K562 (cell line): ENCODE measurements around the gene NTRK2. TPM values are rescaled to one million over a fixed set of nuclear protein-coding genes. Genes with fewer than 3 reads are reported as not detected.

ENCODE experiments used
- CC2D1A ChIP-seq: fragments of 450-650 bp; IDR thresholded peaks from 2 replicates; pipeline ENCODE4 v1.6.1; 2017; ENCODE audit warnings: mild to moderate bottlenecking
- NCOA1 ChIP-seq: fragments of 450-650 bp; IDR thresholded peaks from 2 replicates; pipeline ENCODE4 v1.6.1; 2016; ENCODE audit warnings: low read depth
- RREB1 ChIP-seq: fragments of 250-450 bp; sonication (Bioruptor Pico); IDR thresholded peaks from 2 replicates; pipeline ENCODE4 v1.4.0; 2020
- SAP30 ChIP-seq: fragments of 200-600 bp; sonication (generic); IDR thresholded peaks from 2 replicates; pipeline ENCODE4 v1.6.1; 2012; ENCODE audit warnings: borderline replicate concordance, low read depth, mild to moderate bottlenecking, moderate library complexity, low read length, control low read depth, inconsistent platforms; ENCODE audit not compliant: insufficient read depth, poor library complexity, severe bottlenecking
- ZBTB9 ChIP-seq: fragments of 450-650 bp; formaldehyde crosslinking; IDR thresholded peaks from 2 replicates; pipeline ENCODE4 v1.4.0; 2020; ENCODE audit warnings: mild to moderate bottlenecking, moderate library complexity
- ZFPM2 ChIP-seq: fragments of 250-450 bp; sonication (Bioruptor Pico); IDR thresholded peaks from 2 replicates; pipeline ENCODE4 v1.5.1; 2022; ENCODE audit warnings: mild to moderate bottlenecking
- ZNF444 ChIP-seq: fragments of 250-450 bp; sonication (Bioruptor Pico); IDR thresholded peaks from 2 replicates; pipeline ENCODE4 v1.4.0; 2020; ENCODE audit warnings: mild to moderate bottlenecking, moderate library complexity
- ZNF699 ChIP-seq: fragments of 250-450 bp; sonication (Bioruptor Pico); IDR thresholded peaks from 2 replicates; pipeline ENCODE4 v1.8.0; 2021; ENCODE audit warnings: mild to moderate bottlenecking, moderate library complexity; ENCODE audit not compliant: insufficient replicate concordance
- ZNF75A ChIP-seq: fragments of 450-650 bp; formaldehyde crosslinking; IDR thresholded peaks from 2 replicates; pipeline ENCODE4 v1.4.0; 2020; ENCODE audit warnings: mild to moderate bottlenecking
- polyA plus RNA-seq, 8 experiments: library from polyadenylated mRNA; depleted of rRNA in 4 of 8; stranded (reverse) in 5 of 8; unstranded in 3 of 8; fragments of >200 nt; fragmentation: Nextera tagmentation in 2 of 8; fragmentation: Illumina TruSeq in 1 of 8; extraction: Ambion mirVana in 2 of 8; extraction: Trizol in 1 of 8; gene quantifications; 2 replicates each; pipeline versions ENCODE4 v1.2.1 to v1.2.3, GENCODE V29; 2011 to 2014; ENCODE audit warnings: inconsistent platforms in 1 of 8, missing spikeins in 1 of 8
- total RNA-seq, 7 experiments: library from RNA; depleted of rRNA in 6 of 7; stranded (reverse); fragments of >200 nt in 6 of 7; fragmentation: Illumina TruSeq in 2 of 7; extraction: Trizol in 2 of 7; gene quantifications; 2 replicates each; pipeline versions ENCODE4 v1.2.1 to v1.2.3, GENCODE V29; 2011 to 2021; ENCODE audit warnings: low replicate concordance in 1 of 7

NTRK2 gene
- total and polyA plus RNA-seq, 9 of the 15 experiments (the other 6 are each of a cell fraction or from before 2014, with no cell fraction given) = not detected

- no peak for TF ChIP-seq ZNF75A (CRISPR knock-in tag)
- TF ChIP-seq RREB1 (CRISPR knock-in tag) = no peak
- TF ChIP-seq CC2D1A = no peak
- no peak for TF ChIP-seq SAP30
- no peak for TF ChIP-seq ZBTB9 (CRISPR knock-in tag)
- TF ChIP-seq ZNF444 (CRISPR knock-in tag) = no peak
- TF ChIP-seq NCOA1 = no peak
- TF ChIP-seq ZFPM2 (CRISPR knock-in tag) = no peak
- TF ChIP-seq ZNF699 (CRISPR knock-in tag) = no peak
Measured at GRCh38 chr9:84688956-84689355, 19.4 kb downstream of the NTRK2 start (continued).
